MM.1S (cell line): ENCODE data around the gene PRKCH.

Experiments
- DNase-seq: peaks from one replicate; pipeline ENCODE4 v3.0.0-alpha.2; 2015
- H2AFZ ChIP-seq: fragments of 300-600 bp; sonication (generic); 2 replicates; pipeline ENCODE4 v1.6.0; 2016; ENCODE audit warnings: antibody characterized with exemption, low read length
- H3F3A ChIP-seq: fragments of 300-600 bp; sonication (generic); 2 replicates; pipeline ENCODE4 v1.6.1; 2016; ENCODE audit warnings: mild to moderate bottlenecking, antibody characterized with exemption, low read length, moderate library complexity, mixed read lengths; ENCODE audit not compliant: insufficient read depth
- H3K27ac ChIP-seq: fragments of 300-600 bp; sonication (generic); 2 replicates; pipeline ENCODE4 v1.5.1; 2016; ENCODE audit warnings: mild to moderate bottlenecking, low read length
- H3K27me3 ChIP-seq: fragments of 300-600 bp; sonication (generic); replicated peaks from 2 replicates; pipeline ENCODE4 v1.6.0; 2016; ENCODE audit warnings: low read length; ENCODE audit not compliant: insufficient read depth
- H3K36me3 ChIP-seq: fragments of 300-600 bp; sonication (generic); replicated peaks from 2 replicates; pipeline ENCODE4 v1.6.1; 2016; ENCODE audit warnings: mild to moderate bottlenecking, low read length, mixed read lengths; ENCODE audit not compliant: insufficient read depth
- H3K4me1 ChIP-seq: fragments of 300-600 bp; sonication (generic); 2 replicates; pipeline ENCODE4 v1.6.1; 2016; ENCODE audit warnings: low read length, mixed read lengths
- H3K4me2 ChIP-seq: fragments of 300-600 bp; sonication (generic); 2 replicates; pipeline ENCODE4 v1.6.0; 2016; ENCODE audit warnings: low read depth, low read length
- H3K4me3 ChIP-seq: fragments of 300-600 bp; sonication (generic); 2 replicates; pipeline ENCODE4 v1.5.1; 2016; ENCODE audit warnings: low read length, mixed read lengths
- H3K79me2 ChIP-seq: fragments of 300-600 bp; sonication (generic); 2 replicates; pipeline ENCODE4 v1.6.1; 2016; ENCODE audit warnings: mixed run types, low read length, mixed read lengths
- H3K9ac ChIP-seq: fragments of 300-600 bp; sonication (generic); 2 replicates; pipeline ENCODE4 v1.6.1; 2016; ENCODE audit warnings: low read length, mixed read lengths
- H3K9me2 ChIP-seq: fragments of 300-600 bp; sonication (generic); replicated peaks from 2 replicates; pipeline ENCODE4 v1.6.1; 2016; ENCODE audit warnings: mild to moderate bottlenecking, low read length, mixed read lengths; ENCODE audit not compliant: insufficient read depth
- H3K9me3 ChIP-seq: fragments of 300-600 bp; sonication (generic); replicated peaks from 2 replicates; pipeline ENCODE4 v1.6.1; 2016; ENCODE audit warnings: mild to moderate bottlenecking, low read length, mixed read lengths; ENCODE audit not compliant: insufficient read depth
- H4K20me1 ChIP-seq: fragments of 300-600 bp; sonication (generic); 2 replicates; pipeline ENCODE4 v1.6.1; 2016; ENCODE audit warnings: mild to moderate bottlenecking, low read length, moderate library complexity, mixed read lengths; ENCODE audit not compliant: insufficient read depth
- CTCF ChIP-seq: fragments of 300-600 bp; sonication (generic); IDR thresholded peaks from 2 replicates; pipeline ENCODE4 v1.5.1; 2016; ENCODE audit warnings: antibody characterized with exemption, low read length, mixed read lengths
- EZH2 ChIP-seq: fragments of 300-600 bp; sonication (generic); optimal IDR thresholded peaks from 2 replicates; pipeline ENCODE3; 2017; ENCODE audit warnings: low read depth, mild to moderate bottlenecking, antibody characterized with exemption, low read length, mixed read lengths
- EZH2phosphoT487 ChIP-seq: fragments of 300-600 bp; sonication (generic); IDR thresholded peaks from 2 replicates; pipeline ENCODE4 v1.6.1; 2018; ENCODE audit warnings: antibody characterized with exemption, low read length

Gene PRKCH

DNA sequence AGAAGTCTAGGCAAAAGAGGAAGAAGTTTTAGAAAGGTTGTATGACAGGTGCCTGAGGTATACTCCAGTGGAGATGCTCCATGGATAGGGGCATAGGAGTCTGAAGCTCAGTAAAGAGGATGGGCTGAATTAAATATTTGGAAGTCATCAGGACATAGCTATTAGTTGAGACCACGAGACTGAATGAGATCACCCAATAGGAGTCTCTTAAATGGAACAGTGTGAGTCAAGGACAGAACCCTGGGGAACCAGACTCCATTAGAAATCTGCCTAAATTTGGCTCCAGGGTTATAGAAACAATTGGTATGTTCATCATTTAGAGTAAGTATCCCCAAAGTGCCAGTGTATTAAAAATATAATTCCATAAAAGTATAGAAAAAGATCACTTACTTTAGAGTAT, 172.6 kb downstream of the PRKCH start:
- no peak for DNase-seq
- no peaks in the 10 kb centered on the region for H3K9me2 ChIP-seq
- no peaks in the 10 kb centered on the region for H3K27me3 ChIP-seq
- no peak overlapping the region for H2AFZ ChIP-seq
- no peaks in the 10 kb centered on the region for H3K36me3 ChIP-seq
- H3F3A ChIP-seq = no peaks in the 10 kb centered on the region
- no peaks in the 10 kb centered on the region for H3K4me1 ChIP-seq
- no peak overlapping the region for H3K27ac ChIP-seq
- H3K4me2 ChIP-seq = no peak overlapping the region
- H3K9ac ChIP-seq = no peak overlapping the region
- no peaks in the 10 kb centered on the region for H3K9me3 ChIP-seq
- H4K20me1 ChIP-seq = no peaks in the 10 kb centered on the region
- no peaks in the 10 kb centered on the region for H3K79me2 ChIP-seq
- TF ChIP-seq EZH2phosphoT487 (no peak), CTCF (no peak), EZH2 (no peak)
- H3K4me3 ChIP-seq = no peak overlapping the region

DNA sequence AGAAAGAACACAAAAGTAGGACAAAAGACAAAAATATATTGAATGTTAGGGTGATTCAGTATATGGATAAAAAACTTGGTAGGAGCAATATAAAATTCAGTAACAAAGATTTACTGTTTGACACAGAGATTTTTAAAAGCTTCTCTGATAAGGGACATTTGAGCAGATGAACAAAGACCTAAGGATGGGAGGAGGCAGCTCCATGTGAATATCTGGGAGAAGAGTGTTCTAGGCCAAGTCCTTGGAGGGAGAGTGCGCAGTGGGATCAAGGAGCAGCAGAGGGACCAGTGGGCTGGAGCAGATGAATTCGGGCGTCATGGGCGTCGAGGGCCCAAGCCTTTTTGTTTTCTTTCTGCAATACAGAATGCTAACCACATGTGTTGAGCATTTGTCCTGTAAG, 174.4 kb downstream of the PRKCH start:
- DNase-seq = no peak
- no peaks in the 10 kb centered on the region for H4K20me1 ChIP-seq
- no peak overlapping the region for H3K4me3 ChIP-seq
- H3F3A ChIP-seq = no peaks in the 10 kb centered on the region
- no peak overlapping the region for H3K27ac ChIP-seq
- H3K79me2 ChIP-seq = no peaks in the 10 kb centered on the region
- TF ChIP-seq CTCF (no peak), EZH2phosphoT487 (no peak), EZH2 (no peak)
- H2AFZ ChIP-seq = no peak overlapping the region
- H3K4me1 ChIP-seq = no peaks in the 10 kb centered on the region
- no peaks in the 10 kb centered on the region for H3K27me3 ChIP-seq
- H3K36me3 ChIP-seq = no peaks in the 10 kb centered on the region
- H3K4me2 ChIP-seq = no peak overlapping the region
- no peak overlapping the region for H3K9ac ChIP-seq
- no peaks in the 10 kb centered on the region for H3K9me2 ChIP-seq
- H3K9me3 ChIP-seq = no peaks in the 10 kb centered on the region

GRCh38 chr14:61498303-61498702, 176.9 kb downstream of the PRKCH start:
- H3F3A ChIP-seq = no peaks in the 10 kb centered on the region
- H3K27ac ChIP-seq = no peak overlapping the region
- H3K79me2 ChIP-seq = no peaks in the 10 kb centered on the region
- TF ChIP-seq EZH2 (no peak), CTCF (no peak), EZH2phosphoT487 (no peak)
- no peak overlapping the region for H3K4me3 ChIP-seq
- H3K27me3 ChIP-seq = no peaks in the 10 kb centered on the region
- no peak for DNase-seq
- H3K9me3 ChIP-seq = no peaks in the 10 kb centered on the region
- no peak overlapping the region for H3K9ac ChIP-seq
- H3K36me3 ChIP-seq = no peaks in the 10 kb centered on the region
- no peak overlapping the region for H3K4me2 ChIP-seq
- H3K9me2 ChIP-seq = no peaks in the 10 kb centered on the region
- no peaks in the 10 kb centered on the region for H4K20me1 ChIP-seq
- no peak overlapping the region for H2AFZ ChIP-seq
- no peaks in the 10 kb centered on the region for H3K4me1 ChIP-seq

- DNase-seq = no peak
- no peak overlapping the region for H2AFZ ChIP-seq
- no peaks in the 10 kb centered on the region for H3K4me1 ChIP-seq
Measured at GRCh38 chr14:61498811-61499210, 177.4 kb downstream of the PRKCH start.

More at GRCh38 chr14:61498811-61499210, 177.4 kb downstream of the PRKCH start:
- Histone ChIP-seq H3K27me3 (no peaks in the 10 kb centered on the region), H3K4me3 (no peak overlapping the region), H3F3A (no peaks in the 10 kb centered on the region), H3K9ac (no peak overlapping the region), H3K79me2 (no peaks in the 10 kb centered on the region), H3K4me2 (no peak overlapping the region), H3K9me2 (no peaks in the 10 kb centered on the region), H3K36me3 (no peaks in the 10 kb centered on the region), H4K20me1 (no peaks in the 10 kb centered on the region), H3K9me3 (no peaks in the 10 kb centered on the region), H3K27ac (no peak overlapping the region)
- no peak for TF ChIP-seq CTCF
- no peak for TF ChIP-seq EZH2phosphoT487
- no peak for TF ChIP-seq EZH2
